ENCODE measurements around the gene PPEF1.

- TF ChIP-seq, protein P1, sequence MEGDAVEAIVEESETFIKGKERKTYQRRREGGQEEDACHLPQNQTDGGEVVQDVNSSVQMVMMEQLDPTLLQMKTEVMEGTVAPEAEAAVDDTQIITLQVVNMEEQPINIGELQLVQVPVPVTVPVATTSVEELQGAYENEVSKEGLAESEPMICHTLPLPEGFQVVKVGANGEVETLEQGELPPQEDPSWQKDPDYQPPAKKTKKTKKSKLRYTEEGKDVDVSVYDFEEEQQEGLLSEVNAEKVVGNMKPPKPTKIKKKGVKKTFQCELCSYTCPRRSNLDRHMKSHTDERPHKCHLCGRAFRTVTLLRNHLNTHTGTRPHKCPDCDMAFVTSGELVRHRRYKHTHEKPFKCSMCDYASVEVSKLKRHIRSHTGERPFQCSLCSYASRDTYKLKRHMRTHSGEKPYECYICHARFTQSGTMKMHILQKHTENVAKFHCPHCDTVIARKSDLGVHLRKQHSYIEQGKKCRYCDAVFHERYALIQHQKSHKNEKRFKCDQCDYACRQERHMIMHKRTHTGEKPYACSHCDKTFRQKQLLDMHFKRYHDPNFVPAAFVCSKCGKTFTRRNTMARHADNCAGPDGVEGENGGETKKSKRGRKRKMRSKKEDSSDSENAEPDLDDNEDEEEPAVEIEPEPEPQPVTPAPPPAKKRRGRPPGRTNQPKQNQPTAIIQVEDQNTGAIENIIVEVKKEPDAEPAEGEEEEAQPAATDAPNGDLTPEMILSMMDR (IDR thresholded peaks at IDR 0.05) = no peak
- no peak for TF ChIP-seq POLR2A (IDR thresholded peaks at IDR 0.05)
These were observed 121.5 kb downstream of the PPEF1 start for GRCh38 chrX:18828832-18829404.
